Caco-2 (cell line): ENCODE data around the gene IQSEC1. TPM values are rescaled to one million over a fixed set of nuclear protein-coding genes. Genes with fewer than 3 reads are reported as not detected.
A peak's percentile ranks its signal among the peaks of the same experiment; 100 is the strongest.

Source experiments
- BruUV-seq: library from RNA; stranded (reverse); fragments of 400-500 nt; replicated peaks from 2 replicates; lab custom pipeline; 2021; lab: Mats Ljungman, UMichigan
- CTCF ChIA-PET: fragments of 300-600 bp; sonication (Branson Sonifier 250); formaldehyde crosslinking; loops from one replicate; lab custom pipeline; 2022; ENCODE audit warnings: antibody characterized with exemption; lab: Charles Lee
- POLR2A ChIA-PET: fragments of 300-600 bp; sonication (Branson Sonifier 250); formaldehyde crosslinking; loops from one replicate; lab custom pipeline; 2022; ENCODE audit warnings: antibody characterized with exemption; lab: Charles Lee
- DNase-seq, 2 experiments: peaks; one replicate each; pipeline versions ENCODE4 v3.0.0 to v3.0.0-alpha.2; 2020 to 2022
- H3K27me3 ChIP-seq: replicated peaks from 2 replicates; pipeline ENCODE4 v1.6.0; 2011; ENCODE audit warnings: low read length; ENCODE audit not compliant: control insufficient read depth, insufficient read depth
- H3K36me3 ChIP-seq: 2 replicates; pipeline ENCODE4 v1.5.1; 2011; ENCODE audit warnings: low read length; ENCODE audit not compliant: control insufficient read depth, insufficient read depth
- H3K4me1 ChIP-seq: fragments of 250-450 bp; sonication (Bioruptor Pico); 2 replicates; pipeline ENCODE4 v1.5.1; 2020; ENCODE audit warnings: mild to moderate bottlenecking
- H3K4me3 ChIP-seq: 2 replicates; pipeline ENCODE4 v1.5.1; 2011; ENCODE audit warnings: low read depth, mild to moderate bottlenecking, control low read depth, low read length
- H3K9me3 ChIP-seq: fragments of 250-450 bp; sonication (Bioruptor Pico); 2 replicates; pipeline ENCODE4 v1.5.1; 2020; ENCODE audit warnings: mild to moderate bottlenecking, moderate library complexity
- H3K27ac Mint-ChIP-seq: one replicate; pipeline ENCODE4 v1.8.0; 2022; ENCODE audit warnings: mixed read lengths; ENCODE audit not compliant: unreplicated experiment
- H3K27me3 Mint-ChIP-seq: one replicate; pipeline ENCODE4 v1.8.0; 2022; ENCODE audit warnings: mixed read lengths; ENCODE audit not compliant: insufficient read depth, unreplicated experiment
- H3K36me3 Mint-ChIP-seq: one replicate; pipeline ENCODE4 v1.8.0; 2022; ENCODE audit warnings: mild to moderate bottlenecking, mixed read lengths; ENCODE audit not compliant: insufficient read depth, unreplicated experiment
- H3K4me1 Mint-ChIP-seq: one replicate; pipeline ENCODE4 v1.8.0; 2022; ENCODE audit warnings: low read depth, mixed read lengths; ENCODE audit not compliant: unreplicated experiment
- H3K4me3 Mint-ChIP-seq: one replicate; pipeline ENCODE4 v1.8.0; 2022; ENCODE audit warnings: mild to moderate bottlenecking, moderate library complexity, mixed read lengths; ENCODE audit not compliant: unreplicated experiment
- H3K9me3 Mint-ChIP-seq: one replicate; pipeline ENCODE4 v1.8.0; 2022; ENCODE audit warnings: mixed read lengths; ENCODE audit not compliant: unreplicated experiment
- CTCF ChIP-seq, 2 experiments: fragments of 200-600 bp in 1 of 2; IDR thresholded peaks; 1 replicate in 1 of 2; 2 replicates in 1 of 2; pipeline versions ENCODE4 v1.5.1 to v1.8.0; 2011 to 2022; ENCODE audit warnings: antibody characterized with exemption in 1 of 2, control low read depth in 1 of 2, inconsistent platforms in 1 of 2, low read depth in 1 of 2, low read length in 1 of 2, mild to moderate bottlenecking in 1 of 2, moderate library complexity in 1 of 2; ENCODE audit not compliant: insufficient read depth in 1 of 2, severe bottlenecking in 1 of 2, unreplicated experiment in 1 of 2
- intact Hi-C: fragments of 100-400 bp; cut with micrococcal nuclease; formaldehyde crosslinking; loops from one replicate; pipeline ENCODE4 v1.10.0; 2022; ENCODE audit not compliant: unreplicated experiment
- total RNA-seq: library from RNA; stranded (reverse); gene quantifications from 2 replicates; pipeline ENCODE4 v1.2.3, GENCODE V29; 2022

Gene IQSEC1
- total RNA-seq, 1 experiment from 2014 or later: 40.0 TPM

GRCh38 chr3:13107661-13108060, 34.4 kb upstream of the IQSEC1 start:
- POLR2A ChIA-PET: no interaction called here
- no peaks in the 10 kb centered on the region for H3K27me3 ChIP-seq
- BruUV-seq: no TSS peak
- CTCF ChIA-PET: no interaction called here
- H3K4me1 Mint-ChIP-seq: peaks cover 7% of the 10 kb centered on the region
- H3K36me3 ChIP-seq: no peaks in the 10 kb centered on the region
- no peaks in the 10 kb centered on the region for H3K4me1 ChIP-seq
- H3K27ac Mint-ChIP-seq: no peak overlapping the region
- no peak for TF ChIP-seq CTCF (IDR thresholded peaks at IDR 0.05; ENCODE audit: insufficient read depth in 1 of 2, low read depth in 1 of 2, low read length in 1 of 2, severe bottlenecking in 1 of 2, unreplicated experiment in 1 of 2)
- intact Hi-C loops: no loop called here
- H3K4me3 Mint-ChIP-seq: no peak overlapping the region
- no peaks in the 10 kb centered on the region for H3K9me3 ChIP-seq
- H3K9me3 Mint-ChIP-seq: no peaks in the 10 kb centered on the region
- no peak overlapping the region for H3K4me3 ChIP-seq
- H3K36me3 Mint-ChIP-seq: no peaks in the 10 kb centered on the region
- peak in 1 of 2 experiments; percentile 22 for DNase-seq
- peaks cover 10% of the 10 kb centered on the region for H3K27me3 Mint-ChIP-seq

- H3K4me3 ChIP-seq: no peak overlapping the region
- H3K36me3 ChIP-seq: no peaks in the 10 kb centered on the region
- no peaks in the 10 kb centered on the region for H3K9me3 Mint-ChIP-seq
- no peak overlapping the region for H3K4me3 Mint-ChIP-seq
- no peak for TF ChIP-seq CTCF (IDR thresholded peaks at IDR 0.05; ENCODE audit: insufficient read depth in 1 of 2, low read depth in 1 of 2, low read length in 1 of 2, severe bottlenecking in 1 of 2, unreplicated experiment in 1 of 2)
- CTCF ChIA-PET: interaction anchor here (1.3 kb wide), 1 partner anchor 14 kb away, joined by 4 read pairs; no protein-coding TSS in a partner anchor
- no peak for DNase-seq
- H3K36me3 Mint-ChIP-seq: no peaks in the 10 kb centered on the region
- BruUV-seq: no TSS peak
- no peaks in the 10 kb centered on the region for H3K4me1 Mint-ChIP-seq
- POLR2A ChIA-PET: no interaction called here
- no peaks in the 10 kb centered on the region for H3K4me1 ChIP-seq
- H3K9me3 ChIP-seq: no peaks in the 10 kb centered on the region
- no peak overlapping the region for H3K27ac Mint-ChIP-seq
- H3K27me3 ChIP-seq: no peaks in the 10 kb centered on the region
- intact Hi-C loops: no loop called here
- H3K27me3 Mint-ChIP-seq: peaks cover 8% of the 10 kb centered on the region
Observed at GRCh38 chr3:13106308-13107001, 33.2 kb upstream of the IQSEC1 start.

GRCh38 chr3:13105896-13106250, 32.6 kb upstream of the IQSEC1 start:
- no peaks in the 10 kb centered on the region for H3K9me3 Mint-ChIP-seq
- DNase-seq: peak in 1 of 2 experiments; percentile 28
- H3K9me3 ChIP-seq: no peaks in the 10 kb centered on the region
- H3K27ac Mint-ChIP-seq: no peak overlapping the region
- no peaks in the 10 kb centered on the region for H3K36me3 Mint-ChIP-seq
- TF ChIP-seq CTCF (IDR thresholded peaks at IDR 0.05; ENCODE audit: insufficient read depth in 1 of 2, low read depth in 1 of 2, low read length in 1 of 2, severe bottlenecking in 1 of 2, unreplicated experiment in 1 of 2): no peak
- BruUV-seq: no TSS peak
- intact Hi-C loops: no loop called here
- peaks cover 11% of the 10 kb centered on the region for H3K27me3 Mint-ChIP-seq
- no peaks in the 10 kb centered on the region for H3K4me1 Mint-ChIP-seq
- ChIA-PET POLR2A (no interaction called here), CTCF (interaction anchor here (1.3 kb wide), 1 partner anchor 14 kb away, joined by 4 read pairs; no protein-coding TSS in a partner anchor)
- no peak overlapping the region for H3K4me3 ChIP-seq
- H3K36me3 ChIP-seq: no peaks in the 10 kb centered on the region
- H3K4me3 Mint-ChIP-seq: no peak overlapping the region
- H3K4me1 ChIP-seq: no peaks in the 10 kb centered on the region
- no peaks in the 10 kb centered on the region for H3K27me3 ChIP-seq
